CD14-positive monocyte (primary cell): ENCODE results near the gene TSPAN11. TPM values are rescaled to one million over a fixed set of nuclear protein-coding genes. Genes with fewer than 3 reads are reported as not detected.

Source experiments
- DNase-seq, 3 donors: peaks; one replicate each; pipeline ENCODE4 v3.0.0-alpha.2; 2011 to 2022
- H2AFZ ChIP-seq: 2 replicates; pipeline ENCODE4 v1.6.0; 2012; ENCODE audit warnings: mild to moderate bottlenecking, low read depth, low read length, inconsistent platforms; ENCODE audit not compliant: insufficient read depth, poor library complexity, severe bottlenecking
- H3K27ac ChIP-seq, 2 donors: 1 replicate in 1 of 2; 2 replicates in 1 of 2; pipeline ENCODE4 v1.5.1; 2012 to 2013; ENCODE audit warnings: low read length in 2 of 2, control low read depth in 1 of 2, inconsistent platforms in 1 of 2, low read depth in 1 of 2, mild to moderate bottlenecking in 1 of 2
- H3K27me3 ChIP-seq, 2 donors: one replicate each; pipeline versions ENCODE4 v1.6.0 to v1.6.1; 2011 to 2013; ENCODE audit warnings: low read length in 2 of 2; ENCODE audit not compliant: control insufficient read depth in 2 of 2, insufficient read depth in 2 of 2
- H3K36me3 ChIP-seq, 2 donors: replicated peaks in 1 of 2; 1 replicate in 1 of 2; 2 replicates in 1 of 2; pipeline versions ENCODE4 v1.5.1 to v1.6.1; 2012 to 2013; ENCODE audit warnings: low read length in 2 of 2, control low read depth in 1 of 2, inconsistent platforms in 1 of 2, mild to moderate bottlenecking in 1 of 2; ENCODE audit not compliant: insufficient read depth in 2 of 2, control insufficient read depth in 1 of 2
- H3K4me1 ChIP-seq, 2 donors: 1 replicate in 1 of 2; 2 replicates in 1 of 2; pipeline versions ENCODE4 v1.5.1 to v1.6.1; 2012 to 2013; ENCODE audit warnings: low read length in 2 of 2, control low read depth in 1 of 2, inconsistent platforms in 1 of 2, mild to moderate bottlenecking in 1 of 2, moderate library complexity in 1 of 2; ENCODE audit not compliant: insufficient read depth in 2 of 2, control insufficient read depth in 1 of 2
- H3K4me2 ChIP-seq: replicated peaks from 2 replicates; pipeline ENCODE3; 2012; ENCODE audit warnings: low read length, moderate library complexity, mild to moderate bottlenecking; ENCODE audit not compliant: poor library complexity, severe bottlenecking; ENCODE audit errors: extremely low read depth
- H3K4me3 ChIP-seq, 3 experiments: fragments of 200-600 bp in 1 of 3; sonication (generic) in 1 of 3; replicated peaks in 1 of 3; 1 replicate in 2 of 3; 2 replicates in 1 of 3; pipeline ENCODE4 v1.5.1; 2011 to 2013; ENCODE audit warnings: low read length in 3 of 3, mild to moderate bottlenecking in 3 of 3, control low read depth in 2 of 3, low read depth in 2 of 3, inconsistent platforms in 1 of 3, moderate library complexity in 1 of 3
- H3K79me2 ChIP-seq: 2 replicates; pipeline ENCODE4 v1.6.0; 2012; ENCODE audit warnings: mild to moderate bottlenecking, control low read depth, inconsistent platforms, low read length, moderate library complexity; ENCODE audit not compliant: insufficient read depth
- H3K9ac ChIP-seq: 2 replicates; pipeline ENCODE4 v1.6.0; 2017; ENCODE audit warnings: low read length, mild to moderate bottlenecking; ENCODE audit not compliant: insufficient read depth, poor library complexity, severe bottlenecking
- H3K9me3 ChIP-seq, 2 donors: replicated peaks in 1 of 2; 1 replicate in 1 of 2; 2 replicates in 1 of 2; pipeline versions ENCODE4 v1.5.1 to v1.6.1; 2012 to 2013; ENCODE audit warnings: low read length in 2 of 2, control low read depth in 1 of 2; ENCODE audit not compliant: control insufficient read depth in 1 of 2, insufficient read depth in 1 of 2
- H4K20me1 ChIP-seq: 2 replicates; pipeline ENCODE4 v1.6.0; 2012; ENCODE audit warnings: mild to moderate bottlenecking, low read length, control low read depth, moderate library complexity; ENCODE audit not compliant: insufficient read depth
- H3K27ac Mint-ChIP-seq, 7 donors: one replicate each; pipeline ENCODE4 v1.8.0; 2020; ENCODE audit warnings: mild to moderate bottlenecking in 7 of 7, mixed read lengths in 7 of 7, moderate library complexity in 6 of 7, inconsistent platforms in 2 of 7
- H3K27me3 Mint-ChIP-seq, 3 donors: one replicate each; pipeline ENCODE4 v1.8.0; 2021 to 2022; ENCODE audit warnings: low read depth in 3 of 3, mild to moderate bottlenecking in 3 of 3, mixed read lengths in 3 of 3, moderate library complexity in 3 of 3, inconsistent platforms in 1 of 3
- H3K36me3 Mint-ChIP-seq, 2 donors: one replicate each; pipeline ENCODE4 v1.8.0; 2020; ENCODE audit warnings: mixed read lengths in 2 of 2, inconsistent platforms in 1 of 2, mild to moderate bottlenecking in 1 of 2
- H3K4me1 Mint-ChIP-seq: one replicate; pipeline ENCODE4 v1.8.0; 2020; ENCODE audit warnings: mild to moderate bottlenecking, mixed read lengths
- H3K4me3 Mint-ChIP-seq, 2 donors: one replicate each; pipeline ENCODE4 v1.8.0; 2020; ENCODE audit warnings: mild to moderate bottlenecking in 2 of 2, mixed read lengths in 2 of 2, moderate library complexity in 1 of 2
- H3K9me3 Mint-ChIP-seq, 7 donors: one replicate each; pipeline ENCODE4 v1.8.0; 2020 to 2022; ENCODE audit warnings: mixed read lengths in 7 of 7, mild to moderate bottlenecking in 6 of 7, moderate library complexity in 6 of 7, inconsistent platforms in 2 of 7
- WGBS: methylation state at CpG from one replicate; pipeline ENCODE4 v1.1.5; 2013; ENCODE audit warnings: missing lambda C conversion rate; ENCODE audit not compliant: insufficient coverage; 5-methylcytosine and 5-hydroxymethylcytosine counted together
- intact Hi-C, 2 donors: fragments of 100-400 bp; cut with micrococcal nuclease; formaldehyde crosslinking; loops; one replicate each; pipeline versions ENCODE4 v1.15.0 to v1.15.1; 2023
- polyA plus RNA-seq, 3 donors: library from polyadenylated mRNA; depleted of rRNA in 1 of 3; unstranded in 2 of 3; stranded (reverse) in 1 of 3; fragments of 300-500 nt in 2 of 3; fragments of >200 nt in 1 of 3; fragmentation: Illumina TruSeq in 2 of 3; gene quantifications; 1 replicate in 2 of 3; 2 replicates in 1 of 3; pipeline ENCODE4 v1.2.3, GENCODE V29; 2012 to 2021
- TF ChIP-seq, protein P1 (sequence below): fragments of 200-600 bp; IDR thresholded peaks from one replicate; pipeline ENCODE4 v1.8.0; 2022; ENCODE audit warnings: antibody characterized with exemption, mild to moderate bottlenecking

TSPAN11 gene
- polyA plus RNA-seq, 3 donors: not detected

DNA sequence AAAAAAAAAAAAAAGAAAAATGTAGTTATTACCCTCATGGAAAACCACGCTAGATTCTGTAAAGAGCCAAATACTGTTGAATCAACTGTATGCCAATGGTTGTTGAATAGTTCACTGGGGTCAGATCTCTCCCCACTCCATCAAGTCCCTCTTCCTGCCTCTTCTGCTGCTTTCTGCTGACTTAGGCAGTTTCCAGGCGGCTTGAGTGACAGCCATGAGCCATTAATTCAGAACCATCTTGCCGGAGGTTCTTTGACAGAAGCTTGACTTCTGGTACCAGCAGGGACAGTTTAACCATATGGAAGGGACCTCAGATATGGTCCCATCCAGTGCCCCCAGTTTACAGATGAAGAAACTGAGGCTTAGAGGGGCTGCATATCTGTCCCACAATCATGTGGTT, 34.5 kb downstream of the TSPAN11 start:
- Histone ChIP-seq H2AFZ (no peak overlapping the region), H3K36me3 (no peaks in the 10 kb centered on the region), H3K9ac (no peak overlapping the region), H3K9me3 (no peaks in the 10 kb centered on the region), H3K4me2 (no peak overlapping the region), H3K4me1 (no peaks in the 10 kb centered on the region), H3K27ac (no peak overlapping the region), H3K4me3 (no peak overlapping the region), H3K79me2 (no peaks in the 10 kb centered on the region), H3K27me3 (no peaks in the 10 kb centered on the region), H4K20me1 (no peaks in the 10 kb centered on the region)
- TF ChIP-seq, protein P1, sequence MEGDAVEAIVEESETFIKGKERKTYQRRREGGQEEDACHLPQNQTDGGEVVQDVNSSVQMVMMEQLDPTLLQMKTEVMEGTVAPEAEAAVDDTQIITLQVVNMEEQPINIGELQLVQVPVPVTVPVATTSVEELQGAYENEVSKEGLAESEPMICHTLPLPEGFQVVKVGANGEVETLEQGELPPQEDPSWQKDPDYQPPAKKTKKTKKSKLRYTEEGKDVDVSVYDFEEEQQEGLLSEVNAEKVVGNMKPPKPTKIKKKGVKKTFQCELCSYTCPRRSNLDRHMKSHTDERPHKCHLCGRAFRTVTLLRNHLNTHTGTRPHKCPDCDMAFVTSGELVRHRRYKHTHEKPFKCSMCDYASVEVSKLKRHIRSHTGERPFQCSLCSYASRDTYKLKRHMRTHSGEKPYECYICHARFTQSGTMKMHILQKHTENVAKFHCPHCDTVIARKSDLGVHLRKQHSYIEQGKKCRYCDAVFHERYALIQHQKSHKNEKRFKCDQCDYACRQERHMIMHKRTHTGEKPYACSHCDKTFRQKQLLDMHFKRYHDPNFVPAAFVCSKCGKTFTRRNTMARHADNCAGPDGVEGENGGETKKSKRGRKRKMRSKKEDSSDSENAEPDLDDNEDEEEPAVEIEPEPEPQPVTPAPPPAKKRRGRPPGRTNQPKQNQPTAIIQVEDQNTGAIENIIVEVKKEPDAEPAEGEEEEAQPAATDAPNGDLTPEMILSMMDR: no peak
- peaks cover 3% of the 10 kb centered on the region for H3K4me1 Mint-ChIP-seq
- no peaks in the 10 kb centered on the region for H3K36me3 Mint-ChIP-seq
- intact Hi-C loops: no loop called here
- no peak overlapping the region for H3K27ac Mint-ChIP-seq
- peaks cover 2 to 3% (median 2%) of the 10 kb centered on the region in 3 donors for H3K27me3 Mint-ChIP-seq
- WGBS: 85% methylated on average over 2 of the region's 3 CpGs
- H3K4me3 Mint-ChIP-seq: no peak overlapping the region
- peaks cover 0 to 3% (median 0%) of the 10 kb centered on the region in 7 donors for H3K9me3 Mint-ChIP-seq
- no peak for DNase-seq

DNA sequence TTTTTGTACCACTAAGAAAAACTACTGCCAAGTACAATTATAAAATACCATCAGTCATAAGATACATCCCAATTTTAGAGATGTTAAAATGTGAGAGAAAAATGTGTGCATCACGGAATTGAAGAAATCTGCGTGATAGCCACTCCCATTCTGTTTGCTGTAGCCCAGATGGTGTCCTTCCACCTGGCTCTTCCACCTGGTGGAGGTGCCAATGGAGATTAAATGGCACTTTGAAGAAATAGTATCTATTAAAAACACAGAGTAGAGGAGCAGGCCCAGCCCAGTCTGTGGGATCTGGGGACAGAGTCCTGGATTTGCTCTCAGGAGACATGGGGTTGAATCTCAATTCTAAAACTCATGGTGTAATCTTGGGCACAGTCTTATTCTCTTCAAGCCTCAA, 35.5 kb downstream of the TSPAN11 start:
- TF ChIP-seq, protein P1: no peak
- WGBS: no CpG with 5 or more reads among the region's 2 CpGs
- Histone ChIP-seq H3K27ac (no peak overlapping the region), H3K36me3 (no peaks in the 10 kb centered on the region), H3K4me3 (no peak overlapping the region), H3K9me3 (no peaks in the 10 kb centered on the region), H3K79me2 (no peaks in the 10 kb centered on the region), H4K20me1 (no peaks in the 10 kb centered on the region), H3K9ac (no peak overlapping the region), H3K27me3 (no peaks in the 10 kb centered on the region), H3K4me2 (no peak overlapping the region), H3K4me1 (no peaks in the 10 kb centered on the region), H2AFZ (no peak overlapping the region)
- H3K9me3 Mint-ChIP-seq: peaks cover 0 to 3% (median 0%) of the 10 kb centered on the region in 7 donors
- intact Hi-C loops: no loop called here
- H3K27ac Mint-ChIP-seq: no peak overlapping the region
- peaks cover 2 to 3% (median 2%) of the 10 kb centered on the region in 3 donors for H3K27me3 Mint-ChIP-seq
- no peak overlapping the region for H3K4me3 Mint-ChIP-seq
- H3K36me3 Mint-ChIP-seq: no peaks in the 10 kb centered on the region
- peaks cover 3% of the 10 kb centered on the region for H3K4me1 Mint-ChIP-seq
- DNase-seq: no peak
